Measurements from ENCODE around the gene ZBTB45.

Gene ZBTB45

GRCh38 chr19:58554494-58555368 lies 35.1 kb upstream of the ZBTB45 start, which contains the start of gene CHMP2A:
CHMP2A (minus strand) TSS chr19:58555105; CDS start chr19:58554212, 893 bp downstream.
- H3K4me1 ChIP-seq (ENCODE audit: control insufficient read depth, insufficient read depth, low read length), result peaks cover 24% of the 10 kb centered on the region
- WGBS, 2 experiments, result 3% methylated on average over 69 of the region's 69 CpGs
- peak within 1 kb of the TSS; percentile 84 for H3K27ac ChIP-seq (ENCODE audit: insufficient read depth, low read depth, low read length, poor library complexity, severe bottlenecking)
- no peaks in the 10 kb centered on the region for H3K27me3 ChIP-seq (ENCODE audit: control insufficient read depth, insufficient read depth, low read length, poor library complexity, severe bottlenecking)
- no peaks in the 10 kb centered on the region for H3K9me3 ChIP-seq (ENCODE audit: control insufficient read depth, low read length)
- peak within 1 kb of the TSS; percentile 92 for H3K4me3 ChIP-seq (ENCODE audit: insufficient read depth, low read depth, low read length)
- H3K36me3 ChIP-seq (ENCODE audit: control insufficient read depth, insufficient read depth, low read length), result peaks cover 38% of the 10 kb centered on the region

- no peaks in the 10 kb centered on the region for H3K9me3 ChIP-seq (ENCODE audit: control insufficient read depth, low read length)
- peaks cover 23% of the 10 kb centered on the region for H3K4me1 ChIP-seq (ENCODE audit: control insufficient read depth, insufficient read depth, low read length)
- peaks cover 46% of the 10 kb centered on the region for H3K36me3 ChIP-seq (ENCODE audit: control insufficient read depth, insufficient read depth, low read length)
- H3K4me3 ChIP-seq (ENCODE audit: insufficient read depth, low read depth, low read length), result peak overlapping the region; percentile 92
- H3K27ac ChIP-seq (ENCODE audit: insufficient read depth, low read depth, low read length, poor library complexity, severe bottlenecking), result peak overlapping the region; percentile 84
- no peaks in the 10 kb centered on the region for H3K27me3 ChIP-seq (ENCODE audit: control insufficient read depth, insufficient read depth, low read length, poor library complexity, severe bottlenecking)
- WGBS, 2 experiments, result 80 to 82% methylated on average over 18 of the region's 18 CpGs
These were observed 34.3 kb upstream of the ZBTB45 start for GRCh38 chr19:58553799-58554493.

GRCh38 chr19:58552655-58553054 lies 33.0 kb upstream of the ZBTB45 start:
- Histone ChIP-seq H3K9me3 (ENCODE audit: control insufficient read depth, low read length) (no peaks in the 10 kb centered on the region), H3K36me3 (ENCODE audit: control insufficient read depth, insufficient read depth, low read length) (peaks cover 59% of the 10 kb centered on the region), H3K4me3 (ENCODE audit: insufficient read depth, low read depth, low read length) (no peak overlapping the region), H3K27ac (ENCODE audit: insufficient read depth, low read depth, low read length, poor library complexity, severe bottlenecking) (no peak overlapping the region), H3K4me1 (ENCODE audit: control insufficient read depth, insufficient read depth, low read length) (peaks cover 23% of the 10 kb centered on the region), H3K27me3 (ENCODE audit: control insufficient read depth, insufficient read depth, low read length, poor library complexity, severe bottlenecking) (no peaks in the 10 kb centered on the region)
- 97% methylated on average over 2 of the region's 2 CpGs for WGBS, 2 experiments

GRCh38 chr19:58551577-58552471 lies 32.2 kb upstream of the ZBTB45 start:
- Histone ChIP-seq H3K4me3 (ENCODE audit: insufficient read depth, low read depth, low read length) (no peak overlapping the region), H3K27me3 (ENCODE audit: control insufficient read depth, insufficient read depth, low read length, poor library complexity, severe bottlenecking) (no peaks in the 10 kb centered on the region), H3K9me3 (ENCODE audit: control insufficient read depth, low read length) (no peaks in the 10 kb centered on the region), H3K36me3 (ENCODE audit: control insufficient read depth, insufficient read depth, low read length) (peaks cover 62% of the 10 kb centered on the region), H3K4me1 (ENCODE audit: control insufficient read depth, insufficient read depth, low read length) (peaks cover 14% of the 10 kb centered on the region), H3K27ac (ENCODE audit: insufficient read depth, low read depth, low read length, poor library complexity, severe bottlenecking) (no peak overlapping the region)
- 95 to 96% methylated on average over 18 of the region's 18 CpGs for WGBS, 2 experiments

GRCh38 chr19:58551123-58551497 lies 31.5 kb upstream of the ZBTB45 start:
- H3K27ac ChIP-seq (ENCODE audit: insufficient read depth, low read depth, low read length, poor library complexity, severe bottlenecking), result no peak overlapping the region
- WGBS, 2 experiments, result 95 to 100% methylated on average over 1 of the region's 1 CpG
- H3K4me1 ChIP-seq (ENCODE audit: control insufficient read depth, insufficient read depth, low read length), result peaks cover 13% of the 10 kb centered on the region

GRCh38 chr19:58550362-58551122 lies 30.9 kb upstream of the ZBTB45 start:
- H3K9me3 ChIP-seq (ENCODE audit: control insufficient read depth, low read length), result no peaks in the 10 kb centered on the region
- H3K27ac ChIP-seq (ENCODE audit: insufficient read depth, low read depth, low read length, poor library complexity, severe bottlenecking), result no peak overlapping the region
- H3K4me3 ChIP-seq (ENCODE audit: insufficient read depth, low read depth, low read length), result no peak overlapping the region
- H3K4me1 ChIP-seq (ENCODE audit: control insufficient read depth, insufficient read depth, low read length), result peaks cover 13% of the 10 kb centered on the region
- WGBS, 2 experiments, result 96% methylated on average over 13 of the region's 13 CpGs
- H3K36me3 ChIP-seq (ENCODE audit: control insufficient read depth, insufficient read depth, low read length), result peaks cover 50% of the 10 kb centered on the region
- no peaks in the 10 kb centered on the region for H3K27me3 ChIP-seq (ENCODE audit: control insufficient read depth, insufficient read depth, low read length, poor library complexity, severe bottlenecking)

More at GRCh38 chr19:58551123-58551497, 31.5 kb upstream of the ZBTB45 start:
- Histone ChIP-seq H3K9me3 (ENCODE audit: control insufficient read depth, low read length) (no peaks in the 10 kb centered on the region), H3K4me3 (ENCODE audit: insufficient read depth, low read depth, low read length) (no peak overlapping the region), H3K27me3 (ENCODE audit: control insufficient read depth, insufficient read depth, low read length, poor library complexity, severe bottlenecking) (no peaks in the 10 kb centered on the region), H3K36me3 (ENCODE audit: control insufficient read depth, insufficient read depth, low read length) (peaks cover 55% of the 10 kb centered on the region)

GRCh38 chr19:58549664-58550361 lies 30.2 kb upstream of the ZBTB45 start:
- Histone ChIP-seq H3K4me3 (ENCODE audit: insufficient read depth, low read depth, low read length) (no peak overlapping the region), H3K4me1 (ENCODE audit: control insufficient read depth, insufficient read depth, low read length) (peaks cover 13% of the 10 kb centered on the region), H3K27me3 (ENCODE audit: control insufficient read depth, insufficient read depth, low read length, poor library complexity, severe bottlenecking) (no peaks in the 10 kb centered on the region), H3K9me3 (ENCODE audit: control insufficient read depth, low read length) (no peaks in the 10 kb centered on the region), H3K27ac (ENCODE audit: insufficient read depth, low read depth, low read length, poor library complexity, severe bottlenecking) (no peak overlapping the region), H3K36me3 (ENCODE audit: control insufficient read depth, insufficient read depth, low read length) (peaks cover 48% of the 10 kb centered on the region)
- WGBS, 2 experiments, result 96 to 97% methylated on average over 11 of the region's 11 CpGs

- no peak overlapping the region for H3K27ac ChIP-seq (ENCODE audit: insufficient read depth, low read depth, low read length, poor library complexity, severe bottlenecking)
- H3K36me3 ChIP-seq (ENCODE audit: control insufficient read depth, insufficient read depth, low read length), result peaks cover 48% of the 10 kb centered on the region
- H3K27me3 ChIP-seq (ENCODE audit: control insufficient read depth, insufficient read depth, low read length, poor library complexity, severe bottlenecking), result no peaks in the 10 kb centered on the region
- H3K4me3 ChIP-seq (ENCODE audit: insufficient read depth, low read depth, low read length), result no peak overlapping the region
- no peaks in the 10 kb centered on the region for H3K9me3 ChIP-seq (ENCODE audit: control insufficient read depth, low read length)
- WGBS, 2 experiments, result 97% methylated on average over 20 of the region's 20 CpGs
- peaks cover 13% of the 10 kb centered on the region for H3K4me1 ChIP-seq (ENCODE audit: control insufficient read depth, insufficient read depth, low read length)
These were observed 29.5 kb upstream of the ZBTB45 start for GRCh38 chr19:58548859-58549663.

Measured in ectodermal cell (in vitro differentiated cells).